TTC549 (cell line): ENCODE data around the gene TEAD4.

Experiments
- FAIRE-seq: peaks from 2 replicates; lab custom pipeline; 2012; peaks lifted over from hg19 to GRCh38; lab: Jason Lieb, UNC

Gene TEAD4

DNA sequence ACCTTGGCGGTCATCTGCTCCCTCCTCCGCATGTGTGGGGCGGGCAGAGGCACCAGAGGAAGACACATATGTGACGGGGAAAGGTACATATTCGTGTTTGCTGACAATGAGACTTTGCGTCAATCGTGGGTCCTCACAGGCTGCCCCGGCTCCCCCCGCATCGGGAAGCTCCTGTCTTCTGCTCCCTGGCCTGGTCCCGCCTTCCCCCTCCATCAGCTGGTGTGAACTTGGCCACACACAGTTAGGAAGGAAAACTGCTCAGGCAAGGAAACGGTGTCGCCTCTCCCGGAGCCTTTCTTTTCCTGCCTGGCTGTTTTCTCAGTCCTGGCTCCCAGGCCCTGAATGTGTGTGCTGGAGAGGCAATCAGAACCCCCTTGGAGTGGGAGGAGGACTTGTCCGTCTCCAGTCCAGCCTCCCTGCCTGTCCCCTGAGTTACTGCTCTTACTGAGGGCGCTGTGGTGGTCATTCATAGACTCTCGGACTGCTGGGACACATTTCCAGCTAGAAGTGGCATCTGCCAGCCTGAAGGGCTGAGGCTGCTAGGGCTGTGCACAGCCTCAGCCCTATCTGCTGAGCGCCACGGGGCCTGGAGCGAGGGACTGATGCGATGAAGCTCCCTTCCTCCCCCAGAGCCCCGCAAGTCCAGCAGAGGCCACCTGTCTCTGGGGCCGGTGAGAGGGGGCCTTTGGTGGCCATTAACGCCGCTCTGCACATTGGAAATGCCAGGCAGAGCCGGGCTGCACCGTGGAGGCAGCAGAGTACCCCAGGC lies 73.8 kb downstream of the TEAD4 start:
- FAIRE-seq, result no peak

- no peak for FAIRE-seq
Observed at GRCh38 chr12:3033539-3033867, 74.3 kb downstream of the TEAD4 start.

DNA sequence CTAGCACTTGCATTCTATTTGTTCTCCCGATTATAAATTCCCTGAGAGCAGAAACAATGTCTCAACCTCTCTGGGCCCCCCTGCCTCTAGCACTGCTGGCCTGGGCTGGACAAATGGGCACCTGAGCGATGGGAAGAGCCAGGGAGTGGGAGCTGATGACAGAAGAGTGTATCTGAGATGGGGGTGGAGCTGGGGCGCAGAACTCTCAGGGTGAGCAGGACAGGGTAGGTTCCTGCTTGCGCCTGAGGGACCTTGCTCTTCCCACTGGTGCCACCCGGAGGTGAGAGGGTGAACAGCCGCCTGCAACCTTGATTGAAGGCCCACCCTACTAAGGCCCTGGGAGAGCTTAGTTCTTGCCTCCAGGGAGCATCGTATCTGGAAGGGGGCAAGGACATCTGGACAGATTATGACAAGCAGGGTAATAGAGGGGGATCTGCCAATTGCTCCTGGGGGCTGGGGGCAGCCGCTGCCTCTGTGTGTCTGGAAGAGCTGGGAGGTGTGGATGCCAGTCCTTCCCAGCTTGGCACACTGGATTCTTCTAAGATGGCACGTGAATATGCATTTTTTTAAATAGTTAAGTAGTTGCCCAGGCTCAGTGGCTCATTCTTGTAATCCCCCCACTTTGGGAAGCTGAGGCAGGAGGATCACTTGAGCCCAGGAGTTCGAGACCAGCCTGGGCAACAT lies 75.0 kb downstream of the TEAD4 start:
- no peak for FAIRE-seq

DNA sequence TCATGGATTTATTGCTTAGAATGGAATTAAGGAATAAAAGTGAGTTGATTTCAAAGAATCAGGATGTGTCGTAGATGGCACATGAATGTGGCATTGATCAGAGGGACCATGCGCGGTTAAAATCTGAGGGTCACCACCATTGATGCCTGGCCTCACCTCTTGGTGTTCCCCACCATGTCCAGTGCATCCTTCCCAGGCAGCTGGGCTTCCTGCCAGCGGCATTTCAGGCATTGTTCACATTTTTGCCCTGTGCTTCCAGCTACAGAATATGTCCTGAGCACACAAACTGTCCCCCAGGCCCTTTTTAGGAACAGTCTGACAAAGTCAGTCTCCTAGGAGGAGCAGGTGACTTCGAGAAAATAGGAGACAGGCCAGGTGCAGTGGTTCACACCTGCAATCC lies 76.0 kb downstream of the TEAD4 start:
- no peak for FAIRE-seq

DNA sequence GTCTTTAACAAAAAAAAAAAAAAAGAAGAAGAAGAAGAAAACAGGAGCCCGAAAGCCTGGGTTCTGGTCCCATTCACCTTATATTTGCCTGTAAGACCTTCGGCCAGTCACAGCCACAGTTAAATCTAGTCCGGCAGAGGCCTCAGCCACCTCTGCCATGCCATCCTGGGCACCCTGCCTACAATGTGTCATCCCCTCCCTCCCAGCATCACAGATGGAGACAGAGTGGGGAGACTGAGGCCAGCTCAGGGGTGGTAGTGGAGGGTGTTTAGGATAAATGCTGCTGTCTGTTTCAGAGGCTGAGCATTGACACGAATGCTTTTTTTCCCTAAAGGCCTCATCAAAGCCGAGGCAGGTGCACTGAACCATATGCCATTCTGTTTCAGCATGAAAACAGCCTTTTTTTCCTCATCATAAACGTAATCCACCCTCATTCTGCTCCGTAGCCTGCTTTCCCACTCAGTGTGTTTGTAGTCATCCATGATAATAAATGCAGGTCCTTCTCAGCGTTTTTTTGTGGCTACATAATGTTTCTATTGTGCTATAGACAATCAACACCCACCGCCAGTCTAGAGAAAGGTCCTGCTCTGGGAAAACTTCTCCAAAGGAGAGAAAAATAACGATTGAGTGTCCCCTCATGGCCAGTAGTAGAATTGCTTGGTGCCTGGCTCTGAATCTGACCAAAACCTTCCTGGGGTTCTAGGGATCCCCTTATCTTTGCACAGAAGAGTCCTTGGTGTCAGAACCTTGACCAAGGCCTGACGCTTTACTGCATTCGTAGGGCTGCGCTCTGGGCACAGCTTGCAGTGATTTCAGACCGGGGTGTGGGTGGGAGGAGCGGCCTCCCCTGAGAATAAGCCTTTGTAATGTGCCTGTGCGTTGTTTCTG lies 76.9 kb downstream of the TEAD4 start:
- FAIRE-seq, result no peak

DNA sequence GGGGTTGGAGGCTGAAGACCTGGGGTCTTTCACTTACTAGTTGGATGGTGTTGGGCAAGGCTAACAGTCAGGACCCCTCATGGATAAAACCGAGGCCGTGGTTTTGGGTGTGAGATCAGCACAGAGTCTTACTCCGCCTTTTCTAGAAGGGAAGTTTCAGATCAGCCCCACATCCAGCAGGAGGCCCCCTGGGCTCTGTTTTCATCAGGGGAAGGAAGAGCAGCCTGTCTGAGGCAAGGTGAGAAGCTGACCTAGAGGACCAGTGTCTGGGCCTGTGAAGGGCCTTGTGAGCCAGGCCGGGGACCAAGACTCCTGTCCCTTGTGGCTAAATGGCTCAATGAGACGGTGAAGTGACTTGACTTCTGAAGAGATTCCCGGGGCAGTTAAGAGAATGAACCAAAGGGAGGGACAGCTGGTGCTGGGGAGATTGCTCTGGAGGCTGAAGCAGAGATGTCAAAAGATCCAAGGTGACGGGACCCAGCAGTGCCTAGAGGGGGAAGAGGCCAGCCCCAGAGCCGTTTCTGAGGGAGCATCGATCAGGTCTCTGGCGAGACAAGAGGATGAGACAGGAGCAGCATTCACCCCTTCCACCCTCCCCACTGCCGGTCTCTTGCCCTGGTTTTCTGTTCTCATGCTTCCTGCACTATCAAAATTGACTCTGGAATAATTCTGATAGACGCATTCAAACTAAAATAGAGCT lies 77.9 kb downstream of the TEAD4 start:
- no peak for FAIRE-seq

GRCh38 chr12:3038166-3038565 lies 79.0 kb downstream of the TEAD4 start:
- FAIRE-seq, result no peak

GRCh38 chr12:3038926-3039510 lies 79.8 kb downstream of the TEAD4 start:
- no peak for FAIRE-seq

- FAIRE-seq, result no peak
Observed at GRCh38 chr12:3040026-3040656, 80.9 kb downstream of the TEAD4 start.

GRCh38 chr12:3040663-3041544 lies 81.7 kb downstream of the TEAD4 start:
- FAIRE-seq, result no peak

- no peak for FAIRE-seq
Observed at GRCh38 chr12:3041558-3042164, 82.5 kb downstream of the TEAD4 start.

GRCh38 chr12:3042394-3042793 lies 83.2 kb downstream of the TEAD4 start:
- FAIRE-seq, result no peak

- no peak for FAIRE-seq
Observed at GRCh38 chr12:3042826-3043225, 83.6 kb downstream of the TEAD4 start.

GRCh38 chr12:3043406-3043805 lies 84.2 kb downstream of the TEAD4 start:
- no peak for FAIRE-seq

DNA sequence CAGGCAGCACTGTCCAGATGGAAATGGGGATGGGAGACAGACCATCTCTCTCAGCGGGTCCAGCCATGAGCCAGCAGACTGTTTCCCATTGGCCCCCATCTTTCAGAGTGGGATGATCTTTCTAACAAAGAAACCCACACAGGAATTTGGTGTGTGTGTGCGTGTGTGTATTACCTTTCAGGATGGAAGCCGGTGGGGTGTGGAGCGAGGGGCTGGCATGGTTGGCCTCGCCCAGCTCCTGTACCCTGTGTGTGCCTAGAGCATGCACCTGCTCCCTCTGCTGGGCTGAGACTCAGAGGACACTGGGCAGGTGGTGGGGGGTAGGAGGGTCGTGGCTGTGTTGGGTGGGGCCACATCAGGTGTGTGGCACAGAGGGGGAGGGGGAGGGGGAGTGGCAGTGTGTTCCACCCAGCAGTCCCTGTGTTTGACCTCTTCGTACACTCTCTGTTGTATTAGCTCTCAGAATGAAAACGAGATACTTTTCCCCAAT lies 85.0 kb downstream of the TEAD4 start:
- FAIRE-seq, result no peak

GRCh38 chr12:3045494-3045893 lies 86.3 kb downstream of the TEAD4 start:
- FAIRE-seq, result no peak

GRCh38 chr12:3045989-3046388 lies 86.8 kb downstream of the TEAD4 start:
- FAIRE-seq, result no peak

DNA sequence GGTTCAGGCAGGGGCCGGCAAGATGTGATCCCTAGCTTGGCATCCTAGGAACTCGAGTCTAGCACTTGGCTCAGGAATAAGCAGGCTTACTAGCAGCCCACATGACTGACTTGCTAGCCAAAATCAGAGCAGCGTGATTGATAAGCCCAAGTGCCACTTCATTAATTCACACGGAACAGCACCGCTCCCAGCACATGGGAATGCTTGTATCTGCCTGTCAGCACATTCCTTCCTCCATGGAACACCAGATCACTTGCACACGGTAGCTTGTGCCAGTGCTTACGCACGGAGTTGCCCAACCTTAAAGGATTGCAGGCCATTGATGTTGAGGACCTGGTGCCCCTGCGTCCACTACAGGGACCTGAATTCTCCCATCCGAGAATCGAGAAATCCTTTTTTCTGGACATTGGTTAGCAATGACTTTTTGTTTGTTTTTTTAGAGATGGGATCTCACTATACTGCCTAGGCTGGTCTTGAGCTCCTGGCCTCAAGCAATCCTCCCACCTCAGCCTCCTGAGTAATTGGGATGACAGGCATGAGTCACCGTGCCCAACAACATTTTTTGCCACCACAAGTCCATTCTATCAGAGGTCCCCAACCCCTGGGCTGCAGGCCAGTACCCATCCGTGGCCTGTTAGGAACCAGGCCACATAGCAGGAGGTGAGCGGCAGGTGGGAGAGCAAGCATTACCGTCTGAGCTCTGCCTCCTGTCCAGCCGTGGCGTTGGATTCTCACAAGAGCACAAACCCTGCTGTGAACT lies 87.4 kb downstream of the TEAD4 start:
- no peak for FAIRE-seq

DNA sequence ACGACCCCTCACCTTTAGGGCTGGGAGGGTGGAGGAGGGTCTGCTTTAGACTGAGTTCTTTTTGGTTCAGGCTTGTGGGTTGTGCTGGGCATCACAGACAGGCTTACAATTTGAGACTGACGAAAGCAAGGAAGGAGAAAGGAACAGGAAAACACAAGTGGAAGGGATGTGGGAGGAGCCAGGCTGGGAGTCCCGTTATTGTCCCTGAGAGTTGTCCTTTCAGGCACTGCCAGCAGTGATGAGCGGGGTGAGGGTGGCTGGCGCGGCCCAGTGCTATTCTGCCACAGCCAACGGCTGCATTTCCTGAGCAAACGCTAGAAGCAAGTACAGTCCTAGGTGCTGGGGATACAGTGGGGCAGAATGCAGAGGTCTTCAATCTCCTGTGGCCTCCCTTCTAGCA lies 88.8 kb downstream of the TEAD4 start:
- FAIRE-seq, result no peak
